ENCODE measurements around the gene PPP1R13B. TPM values are rescaled to one million over a fixed set of nuclear protein-coding genes. Genes with fewer than 3 reads are reported as not detected.

PPP1R13B gene
- total RNA-seq, 2 donors from 2014 or later, result 15.6 to 17.5 TPM

GRCh38 chr14:103834956-103835355 is 12.4 kb downstream of the PPP1R13B start:
- DNase-seq, result peak; percentile 2
- Histone ChIP-seq H3K27ac (ENCODE audit: low read depth, low read length) (no peak overlapping the region), H3K4me3 (ENCODE audit: low read length) (no peak overlapping the region), H3K36me3 (ENCODE audit: control insufficient read depth, insufficient read depth, low read length) (no peaks in the 10 kb centered on the region), H3K27me3 (ENCODE audit: control insufficient read depth, insufficient read depth, low read length, poor library complexity, severe bottlenecking) (no peaks in the 10 kb centered on the region), H3K4me1 (ENCODE audit: control insufficient read depth, insufficient read depth, low read length) (no peaks in the 10 kb centered on the region), H3K9ac (ENCODE audit: extremely low read depth, low read length, poor library complexity, severe bottlenecking) (no peak overlapping the region), H3K9me3 (ENCODE audit: control insufficient read depth, low read length) (no peaks in the 10 kb centered on the region)
- WGBS, 2 experiments (ENCODE audit: insufficient coverage in 1 of 2, insufficient read length in 1 of 2), result 98 to 100% methylated on average over 2 of the region's 2 CpGs
- no peaks in the 10 kb centered on the region for H3K4me1 Mint-ChIP-seq
- H3K36me3 Mint-ChIP-seq (ENCODE audit: low read depth), result no peaks in the 10 kb centered on the region
- no peak overlapping the region for H3K4me3 Mint-ChIP-seq
- no peaks in the 10 kb centered on the region for H3K27me3 Mint-ChIP-seq (ENCODE audit: insufficient read depth)
- no peaks in the 10 kb centered on the region for H3K9me3 Mint-ChIP-seq
- H3K27ac Mint-ChIP-seq, result no peak overlapping the region
- TF ChIP-seq CTCF (conservative IDR thresholded peaks at IDR 0.05), result no peak

GRCh38 chr14:103833711-103834110 is 13.7 kb downstream of the PPP1R13B start:
- Mint-ChIP-seq H3K4me1 (no peaks in the 10 kb centered on the region), H3K27me3 (ENCODE audit: insufficient read depth) (no peaks in the 10 kb centered on the region)
- peak; percentile 42 for DNase-seq

GRCh38 chr14:103832046-103832445 is 15.3 kb downstream of the PPP1R13B start:
- no peak overlapping the region for H3K4me3 Mint-ChIP-seq
- H3K9me3 ChIP-seq (ENCODE audit: control insufficient read depth, low read length), result no peaks in the 10 kb centered on the region
- no peaks in the 10 kb centered on the region for H3K27me3 Mint-ChIP-seq (ENCODE audit: insufficient read depth)
- H3K27ac ChIP-seq (ENCODE audit: low read depth, low read length), result no peak overlapping the region
- H3K27ac Mint-ChIP-seq, result no peak overlapping the region
- H3K9me3 Mint-ChIP-seq, result no peaks in the 10 kb centered on the region
- WGBS, 2 experiments (ENCODE audit: insufficient coverage in 1 of 2, insufficient read length in 1 of 2), result no CpG with 5 or more reads among the region's 1 CpG
- no peak for TF ChIP-seq CTCF (conservative IDR thresholded peaks at IDR 0.05)
- H3K4me3 ChIP-seq (ENCODE audit: low read length), result no peak overlapping the region
- no peaks in the 10 kb centered on the region for H3K4me1 Mint-ChIP-seq
- no peaks in the 10 kb centered on the region for H3K27me3 ChIP-seq (ENCODE audit: control insufficient read depth, insufficient read depth, low read length, poor library complexity, severe bottlenecking)
- no peaks in the 10 kb centered on the region for H3K36me3 ChIP-seq (ENCODE audit: control insufficient read depth, insufficient read depth, low read length)
- no peak overlapping the region for H3K9ac ChIP-seq (ENCODE audit: extremely low read depth, low read length, poor library complexity, severe bottlenecking)
- no peaks in the 10 kb centered on the region for H3K4me1 ChIP-seq (ENCODE audit: control insufficient read depth, insufficient read depth, low read length)
- DNase-seq, result peak; percentile 10
- no peaks in the 10 kb centered on the region for H3K36me3 Mint-ChIP-seq (ENCODE audit: low read depth)

More at GRCh38 chr14:103833711-103834110, 13.7 kb downstream of the PPP1R13B start:
- WGBS, 2 experiments (ENCODE audit: insufficient coverage in 1 of 2, insufficient read length in 1 of 2), result 90 to 93% methylated on average over 4 of the region's 4 CpGs
- no peak overlapping the region for H3K9ac ChIP-seq (ENCODE audit: extremely low read depth, low read length, poor library complexity, severe bottlenecking)
- H3K27ac Mint-ChIP-seq, result no peak overlapping the region
- TF ChIP-seq CTCF (conservative IDR thresholded peaks at IDR 0.05), result no peak
- H3K4me3 ChIP-seq (ENCODE audit: low read length), result no peak overlapping the region
- H3K4me3 Mint-ChIP-seq, result no peak overlapping the region
- no peaks in the 10 kb centered on the region for H3K36me3 Mint-ChIP-seq (ENCODE audit: low read depth)
- H3K27ac ChIP-seq (ENCODE audit: low read depth, low read length), result no peak overlapping the region
- H3K4me1 ChIP-seq (ENCODE audit: control insufficient read depth, insufficient read depth, low read length), result no peaks in the 10 kb centered on the region
- no peaks in the 10 kb centered on the region for H3K9me3 Mint-ChIP-seq
- no peaks in the 10 kb centered on the region for H3K27me3 ChIP-seq (ENCODE audit: control insufficient read depth, insufficient read depth, low read length, poor library complexity, severe bottlenecking)
- no peaks in the 10 kb centered on the region for H3K36me3 ChIP-seq (ENCODE audit: control insufficient read depth, insufficient read depth, low read length)
- H3K9me3 ChIP-seq (ENCODE audit: control insufficient read depth, low read length), result no peaks in the 10 kb centered on the region
